Measurements from ENCODE around the gene TSSK2.

DNA sequence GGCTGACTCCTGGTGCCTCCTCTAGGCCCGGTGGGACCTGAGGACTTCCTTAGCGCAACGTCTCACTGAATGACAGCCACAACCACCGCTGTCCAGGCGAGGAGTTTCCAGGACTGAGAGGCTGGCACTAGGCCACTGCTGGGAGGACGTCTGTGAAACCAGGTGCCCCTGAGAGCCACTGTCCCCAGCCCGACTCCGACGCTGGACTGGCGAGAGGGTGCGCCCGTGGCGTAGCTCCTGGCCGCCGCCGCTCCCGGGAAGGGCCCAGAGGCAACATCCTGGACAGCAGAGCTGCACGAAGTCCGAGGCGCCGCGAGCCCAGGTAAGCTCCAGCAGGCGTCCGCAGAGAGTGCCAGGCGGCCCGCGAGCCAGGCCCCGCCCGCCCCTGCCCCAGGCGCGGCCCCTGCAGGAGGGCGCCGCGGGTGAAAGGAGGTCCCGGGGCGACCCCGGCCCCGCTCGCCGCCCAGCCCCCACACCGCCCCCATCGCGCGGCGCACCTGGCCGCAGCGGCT lies 9.4 kb upstream of the TSSK2 start:
- TF ChIP-seq, protein P1, sequence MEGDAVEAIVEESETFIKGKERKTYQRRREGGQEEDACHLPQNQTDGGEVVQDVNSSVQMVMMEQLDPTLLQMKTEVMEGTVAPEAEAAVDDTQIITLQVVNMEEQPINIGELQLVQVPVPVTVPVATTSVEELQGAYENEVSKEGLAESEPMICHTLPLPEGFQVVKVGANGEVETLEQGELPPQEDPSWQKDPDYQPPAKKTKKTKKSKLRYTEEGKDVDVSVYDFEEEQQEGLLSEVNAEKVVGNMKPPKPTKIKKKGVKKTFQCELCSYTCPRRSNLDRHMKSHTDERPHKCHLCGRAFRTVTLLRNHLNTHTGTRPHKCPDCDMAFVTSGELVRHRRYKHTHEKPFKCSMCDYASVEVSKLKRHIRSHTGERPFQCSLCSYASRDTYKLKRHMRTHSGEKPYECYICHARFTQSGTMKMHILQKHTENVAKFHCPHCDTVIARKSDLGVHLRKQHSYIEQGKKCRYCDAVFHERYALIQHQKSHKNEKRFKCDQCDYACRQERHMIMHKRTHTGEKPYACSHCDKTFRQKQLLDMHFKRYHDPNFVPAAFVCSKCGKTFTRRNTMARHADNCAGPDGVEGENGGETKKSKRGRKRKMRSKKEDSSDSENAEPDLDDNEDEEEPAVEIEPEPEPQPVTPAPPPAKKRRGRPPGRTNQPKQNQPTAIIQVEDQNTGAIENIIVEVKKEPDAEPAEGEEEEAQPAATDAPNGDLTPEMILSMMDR (IDR thresholded peaks at IDR 0.05; ENCODE audit: extremely low read depth in 1 of 2, insufficient read depth in 1 of 2, low read depth in 1 of 2, low read length in 2 of 2), result no peak
- TF ChIP-seq POLR2A (IDR thresholded peaks at IDR 0.05; ENCODE audit: low read depth, low read length), result no peak
- TF ChIP-seq MYC (IDR thresholded peaks at IDR 0.05; ENCODE audit: low read depth, low read length), result no peak
- TF ChIP-seq EZH2 (IDR thresholded peaks at IDR 0.05; ENCODE audit: borderline replicate concordance, low read depth, low read length, severe bottlenecking), result no peak
- no peak for TF ChIP-seq POLR2AphosphoS5 (IDR thresholded peaks at IDR 0.05; ENCODE audit: insufficient read depth, low read depth, low read length)
- TF ChIP-seq, protein P2, sequence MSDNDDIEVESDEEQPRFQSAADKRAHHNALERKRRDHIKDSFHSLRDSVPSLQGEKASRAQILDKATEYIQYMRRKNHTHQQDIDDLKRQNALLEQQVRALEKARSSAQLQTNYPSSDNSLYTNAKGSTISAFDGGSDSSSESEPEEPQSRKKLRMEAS (IDR thresholded peaks at IDR 0.05; ENCODE audit: insufficient read depth, insufficient read length), result no peak
- TF ChIP-seq GATA2 (IDR thresholded peaks at IDR 0.05; ENCODE audit: insufficient read depth, insufficient read length, low read depth, low read length), result no peak
